Fibroblast of skin of left biceps (primary cell): ENCODE measurements around the gene XPNPEP2.
A peak's percentile ranks its signal among the peaks of the same experiment; 100 is the strongest.

Source experiments
- DNase-seq, 2 experiments: peaks; one replicate each; pipeline ENCODE4 v3.0.0-alpha.2; 2013; ENCODE audit warnings: low read depth in 2 of 2

The XPNPEP2 gene, protein sequence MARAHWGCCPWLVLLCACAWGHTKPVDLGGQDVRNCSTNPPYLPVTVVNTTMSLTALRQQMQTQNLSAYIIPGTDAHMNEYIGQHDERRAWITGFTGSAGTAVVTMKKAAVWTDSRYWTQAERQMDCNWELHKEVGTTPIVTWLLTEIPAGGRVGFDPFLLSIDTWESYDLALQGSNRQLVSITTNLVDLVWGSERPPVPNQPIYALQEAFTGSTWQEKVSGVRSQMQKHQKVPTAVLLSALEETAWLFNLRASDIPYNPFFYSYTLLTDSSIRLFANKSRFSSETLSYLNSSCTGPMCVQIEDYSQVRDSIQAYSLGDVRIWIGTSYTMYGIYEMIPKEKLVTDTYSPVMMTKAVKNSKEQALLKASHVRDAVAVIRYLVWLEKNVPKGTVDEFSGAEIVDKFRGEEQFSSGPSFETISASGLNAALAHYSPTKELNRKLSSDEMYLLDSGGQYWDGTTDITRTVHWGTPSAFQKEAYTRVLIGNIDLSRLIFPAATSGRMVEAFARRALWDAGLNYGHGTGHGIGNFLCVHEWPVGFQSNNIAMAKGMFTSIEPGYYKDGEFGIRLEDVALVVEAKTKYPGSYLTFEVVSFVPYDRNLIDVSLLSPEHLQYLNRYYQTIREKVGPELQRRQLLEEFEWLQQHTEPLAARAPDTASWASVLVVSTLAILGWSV

DNA sequence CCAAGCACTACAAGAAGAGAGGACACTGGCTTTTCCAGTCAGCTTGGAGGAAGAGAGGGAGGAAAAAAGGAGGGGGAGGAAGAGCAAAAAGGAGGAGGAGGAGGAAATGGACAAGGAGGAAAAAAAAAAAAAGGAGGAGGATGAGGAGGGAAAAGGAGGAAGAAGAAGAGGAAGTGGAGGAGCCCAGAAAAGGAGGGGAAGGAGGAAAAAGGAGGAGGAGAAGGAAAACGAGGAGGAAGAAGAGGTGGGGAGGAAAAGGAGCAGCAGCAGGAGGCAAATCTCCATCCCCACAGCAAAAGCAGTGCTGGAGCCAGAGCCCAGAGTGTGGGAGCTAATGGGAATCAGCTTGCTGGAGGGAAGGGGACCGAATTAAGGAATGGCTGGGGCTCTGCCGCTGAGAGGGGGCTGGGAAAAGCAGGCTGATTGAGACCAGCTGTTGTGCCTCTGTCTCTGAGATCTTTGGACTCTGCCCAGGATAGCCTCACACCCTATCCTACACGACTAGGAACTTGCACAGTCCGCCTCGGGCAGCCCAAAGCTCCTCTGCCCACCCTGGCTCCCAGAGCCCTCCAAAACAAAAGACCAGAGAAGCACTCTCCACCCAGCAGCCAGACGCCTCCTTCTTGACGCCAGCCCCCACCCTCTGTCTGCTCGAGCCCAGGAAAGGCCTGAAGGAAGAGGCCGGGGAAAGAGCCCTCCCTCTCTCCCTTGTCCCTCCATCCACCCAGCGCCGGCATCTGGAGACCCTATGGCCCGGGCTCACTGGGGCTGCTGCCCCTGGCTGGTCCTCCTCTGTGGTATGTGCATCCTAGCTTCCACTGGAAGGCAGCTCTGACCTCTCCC is at the start of gene XPNPEP2:
TSS of gene XPNPEP2 (plus strand) at position 514 of the 843 bp plus-strand sequence. CDS start at position 749, 235 bp downstream.
- peak; percentile 54 to 56 for DNase-seq

DNA sequence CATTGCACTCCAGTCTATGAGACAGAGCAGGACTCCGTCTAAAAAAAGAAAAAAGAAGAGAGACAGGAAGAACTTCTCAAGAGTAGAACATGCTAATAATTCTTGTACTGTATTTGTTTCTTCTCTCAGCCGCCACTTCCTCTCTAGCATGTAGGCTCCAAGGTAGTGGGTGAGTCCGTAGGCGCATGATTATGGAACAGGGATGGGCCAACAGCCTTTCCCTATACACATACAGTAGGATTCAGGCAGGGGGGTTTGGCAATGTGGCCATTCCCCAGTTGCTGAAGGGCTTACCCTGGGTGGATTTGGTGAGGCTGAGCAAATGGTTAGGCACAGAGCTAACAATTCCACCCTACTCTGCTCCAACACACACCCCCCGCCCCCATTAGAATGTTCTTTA is 49.0 kb upstream of the XPNPEP2 start:
- DNase-seq: no peak

DNA sequence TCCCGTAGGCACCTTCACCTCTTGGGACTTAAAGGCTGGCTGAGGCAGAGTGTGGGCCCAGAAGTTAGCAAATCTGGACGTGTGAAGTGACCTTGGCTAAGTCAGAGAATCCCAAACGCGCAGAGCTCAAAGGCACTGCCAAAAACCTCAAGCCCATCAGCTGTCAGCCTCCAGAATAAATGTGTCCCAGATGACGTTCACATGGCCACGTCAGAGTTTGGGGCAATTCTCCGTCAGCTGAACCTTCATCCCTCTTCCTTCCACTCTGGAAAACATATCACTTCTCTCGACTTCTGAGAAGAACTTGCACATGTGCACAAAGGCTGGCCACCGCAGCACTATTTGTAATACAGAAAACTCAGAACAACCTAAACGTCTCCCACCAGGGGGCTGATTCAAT is 48.3 kb upstream of the XPNPEP2 start:
- DNase-seq: peak; percentile 45 to 51

DNA sequence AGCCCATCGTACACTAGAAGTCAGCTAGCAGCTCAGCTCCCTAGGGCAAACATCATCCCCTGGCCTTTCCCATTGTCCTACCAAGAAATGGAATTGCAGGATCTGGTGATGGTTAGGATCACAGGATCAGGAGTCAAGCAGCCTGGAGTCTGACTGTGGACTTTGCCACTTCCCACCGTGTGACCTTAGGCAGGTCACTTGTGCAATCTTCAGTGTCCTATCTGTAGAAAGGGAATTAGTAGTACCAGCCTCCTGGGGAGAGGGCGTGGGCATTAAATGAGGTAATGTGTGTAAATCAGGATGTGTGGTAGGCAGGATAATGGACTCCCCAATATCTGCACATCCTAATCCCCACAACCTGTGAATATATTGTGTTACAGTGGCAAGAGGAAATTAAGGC is 45.4 kb upstream of the XPNPEP2 start:
- no peak for DNase-seq

DNA sequence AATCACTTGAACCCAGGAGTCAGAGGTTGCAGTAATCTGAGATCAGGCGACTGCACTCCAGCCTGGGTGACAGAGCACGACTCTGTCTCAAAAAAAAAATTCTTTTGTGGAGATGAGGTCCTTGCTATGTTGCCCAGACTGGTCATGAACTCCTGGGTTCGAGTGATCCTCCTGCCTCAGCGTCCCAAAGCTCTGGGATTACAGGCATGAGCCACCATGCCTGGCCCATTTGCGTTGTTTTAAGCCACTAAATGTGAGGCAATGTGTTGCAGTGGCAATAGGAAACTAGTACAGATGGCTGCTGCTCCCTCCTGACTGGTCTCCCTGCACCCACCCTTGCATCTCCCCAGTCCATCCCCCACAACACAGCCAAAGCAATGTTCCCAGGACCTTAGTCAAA is 44.0 kb upstream of the XPNPEP2 start:
- no peak for DNase-seq

DNA sequence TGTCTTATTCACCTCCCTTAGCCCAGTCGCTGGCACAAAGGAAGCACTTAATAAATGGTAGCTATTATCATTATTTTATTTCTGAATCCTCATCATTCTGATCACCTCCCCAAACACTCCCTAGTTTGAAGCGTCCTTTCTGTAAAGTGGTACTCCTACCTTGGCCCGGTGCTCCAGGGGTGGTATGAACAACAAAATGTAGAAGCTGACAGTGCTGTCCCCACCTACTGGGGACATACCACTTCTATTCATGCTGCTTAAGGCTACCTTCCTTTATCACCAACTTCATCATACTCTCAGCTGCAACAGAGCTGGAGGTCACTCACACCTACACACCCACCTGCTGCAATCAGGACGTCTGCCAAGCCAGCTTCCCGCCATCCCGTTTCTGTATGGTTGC is 43.2 kb upstream of the XPNPEP2 start:
- DNase-seq: no peak

DNA sequence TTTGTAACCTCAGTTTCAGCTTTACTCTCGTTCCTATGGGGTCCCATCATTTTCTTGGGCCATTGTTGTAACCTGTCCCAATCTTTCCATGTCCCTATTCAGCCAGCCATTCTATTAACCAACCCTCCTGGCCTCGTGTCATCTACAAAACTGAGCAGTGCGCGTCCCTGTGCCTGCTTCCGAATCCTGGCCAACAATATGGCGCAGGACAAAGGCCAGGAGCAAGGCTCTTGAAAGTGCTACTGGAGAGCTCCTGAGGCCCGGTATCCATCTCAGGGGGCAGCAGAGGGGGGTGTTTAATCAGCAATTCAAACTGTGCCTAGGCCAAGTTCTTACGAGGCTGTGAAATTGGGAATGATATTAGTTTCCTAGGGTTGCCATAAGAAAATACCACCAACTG is 42.8 kb upstream of the XPNPEP2 start:
- no peak for DNase-seq

DNA sequence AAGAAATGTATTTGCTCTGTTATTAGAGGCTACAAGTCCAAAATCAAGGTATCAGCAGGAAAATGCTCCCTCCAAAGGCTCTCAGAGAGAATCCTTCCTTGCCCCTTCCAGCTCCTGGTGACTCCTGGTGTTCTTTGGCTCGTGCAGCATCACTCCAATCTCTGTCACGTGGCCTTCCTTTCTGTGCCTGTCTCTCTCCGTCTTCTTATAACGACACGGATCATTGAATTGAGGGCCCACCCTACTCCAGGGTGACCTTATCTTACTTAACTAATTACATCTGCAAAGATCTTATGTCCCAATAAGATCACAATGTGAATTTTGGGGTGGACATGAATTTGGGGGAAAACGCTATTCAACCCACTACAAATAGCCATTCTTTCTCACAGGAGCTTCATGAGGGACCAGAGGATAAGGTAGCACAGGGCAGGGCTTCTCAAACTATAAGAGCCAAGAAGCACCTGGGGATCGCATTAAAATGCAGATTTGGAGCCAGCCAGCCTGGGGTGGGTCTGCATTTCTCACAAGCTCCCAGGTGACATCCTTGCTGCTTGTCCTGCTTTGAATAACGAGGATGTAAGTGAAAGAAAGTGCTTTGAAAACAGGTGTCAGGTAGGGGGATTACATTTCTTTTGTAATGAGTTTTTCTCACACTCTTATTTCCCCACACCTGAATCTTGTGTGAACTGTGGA is 42.2 kb upstream of the XPNPEP2 start:
- DNase-seq: no peak

DNA sequence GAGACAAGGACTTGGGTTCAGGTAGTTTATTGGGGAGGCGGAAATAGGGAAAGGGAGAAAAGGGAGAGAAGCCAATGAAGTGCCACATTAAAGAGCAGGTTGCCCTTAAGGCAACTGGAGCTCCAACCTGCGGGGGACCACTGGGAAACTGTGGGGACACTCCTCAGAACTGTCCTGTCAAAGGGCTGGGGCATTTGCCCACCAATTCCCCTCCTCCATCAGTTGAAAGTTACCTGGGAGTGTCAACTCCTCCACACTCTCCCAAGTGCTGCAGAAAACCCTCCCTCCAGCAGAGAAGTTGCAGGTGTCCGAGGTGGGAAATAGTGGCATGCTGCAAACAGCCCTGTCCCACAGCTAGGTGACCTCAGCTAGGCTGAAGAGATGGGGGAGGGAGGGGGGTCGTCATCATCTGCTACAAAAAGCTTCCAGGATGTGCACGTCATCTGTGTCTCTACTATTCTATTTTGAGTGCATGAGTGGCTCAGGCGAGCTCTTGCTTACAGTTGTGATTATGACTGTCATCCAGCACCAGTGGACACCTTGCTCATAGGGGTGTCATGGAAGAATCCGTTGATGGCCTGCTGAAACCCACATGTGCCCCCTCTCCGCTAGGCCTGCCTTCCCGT is 41.5 kb upstream of the XPNPEP2 start:
- no peak for DNase-seq

DNA sequence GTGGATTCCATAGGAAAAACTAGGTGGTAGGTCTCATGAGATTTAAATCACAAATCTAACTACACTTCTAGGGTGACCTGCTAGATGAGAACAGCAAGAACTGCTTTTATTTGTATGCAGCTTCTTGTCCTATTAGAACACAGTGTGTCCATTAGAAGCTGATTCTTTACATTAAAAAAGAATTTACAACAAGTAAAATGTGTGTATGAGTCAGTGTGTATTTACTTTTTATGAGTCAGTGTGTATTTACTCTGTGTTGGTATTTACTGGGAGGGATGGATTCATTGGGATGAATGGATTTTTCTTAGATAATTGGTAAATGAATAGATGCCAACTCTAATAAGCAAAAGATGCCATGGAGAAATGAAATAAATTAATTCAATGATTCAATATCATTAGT is 40.6 kb upstream of the XPNPEP2 start:
- no peak for DNase-seq

DNA sequence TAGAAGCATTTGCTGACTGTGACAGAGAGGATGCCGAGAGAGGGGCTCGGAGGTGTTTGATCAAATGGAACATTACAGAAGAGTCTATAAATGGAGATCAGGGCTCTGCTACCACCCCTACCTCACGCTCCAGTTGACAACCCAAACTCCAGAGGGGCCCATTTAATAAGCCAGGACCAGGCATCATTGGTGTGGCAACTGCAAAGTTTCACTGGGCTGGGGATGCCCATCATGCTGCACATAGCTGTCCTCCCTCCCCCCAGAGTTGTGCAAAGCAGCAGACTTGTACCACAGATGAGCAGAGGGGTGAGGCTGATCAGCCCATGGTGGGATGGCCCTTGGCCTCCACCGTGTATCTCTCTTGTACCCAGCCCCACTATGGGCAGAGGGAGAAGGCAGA is 38.2 kb upstream of the XPNPEP2 start:
- no peak for DNase-seq

DNA sequence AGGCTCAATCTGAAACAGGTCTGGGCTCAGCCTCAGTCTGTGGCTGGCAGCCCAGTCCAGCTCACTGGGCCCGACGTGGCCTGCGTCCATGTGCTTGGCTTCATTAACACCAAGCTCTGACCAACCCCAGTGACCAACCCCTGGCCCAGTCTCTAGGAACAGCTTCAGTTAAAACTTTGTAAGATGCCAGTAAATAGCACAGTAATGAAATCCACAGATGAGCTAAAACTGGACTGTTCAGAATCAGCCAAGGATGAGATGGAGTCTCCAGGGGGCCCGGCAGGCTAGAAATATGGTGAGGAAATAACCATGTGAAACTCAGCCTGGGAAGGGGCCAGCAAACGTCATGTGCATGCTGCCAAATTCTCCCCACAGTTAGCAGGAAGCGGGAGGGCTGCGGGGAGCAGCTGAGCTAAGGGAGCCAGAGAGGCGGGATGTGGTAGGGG is 37.1 kb upstream of the XPNPEP2 start:
- DNase-seq: peak; percentile 62 to 63

DNA sequence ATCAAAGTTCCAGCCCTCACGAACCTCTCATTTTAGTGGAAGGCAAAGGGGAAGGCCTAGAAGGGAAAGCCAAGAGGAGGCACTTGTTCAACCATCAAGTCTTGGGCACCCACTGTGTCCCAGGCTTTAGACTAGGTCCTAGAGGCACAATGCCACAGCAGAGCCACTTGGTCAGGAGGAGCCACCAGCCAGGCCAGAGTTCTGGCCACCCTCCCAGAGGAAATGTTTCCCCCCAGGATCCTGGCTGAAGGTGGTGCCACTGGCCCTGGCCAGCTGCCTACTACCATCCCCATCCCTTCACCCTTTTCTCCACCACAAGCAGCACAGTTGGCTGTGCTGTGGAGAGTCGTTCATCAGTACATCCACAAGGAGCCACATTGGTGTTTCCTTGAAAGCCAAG is 34.3 kb upstream of the XPNPEP2 start:
- DNase-seq: no peak

DNA sequence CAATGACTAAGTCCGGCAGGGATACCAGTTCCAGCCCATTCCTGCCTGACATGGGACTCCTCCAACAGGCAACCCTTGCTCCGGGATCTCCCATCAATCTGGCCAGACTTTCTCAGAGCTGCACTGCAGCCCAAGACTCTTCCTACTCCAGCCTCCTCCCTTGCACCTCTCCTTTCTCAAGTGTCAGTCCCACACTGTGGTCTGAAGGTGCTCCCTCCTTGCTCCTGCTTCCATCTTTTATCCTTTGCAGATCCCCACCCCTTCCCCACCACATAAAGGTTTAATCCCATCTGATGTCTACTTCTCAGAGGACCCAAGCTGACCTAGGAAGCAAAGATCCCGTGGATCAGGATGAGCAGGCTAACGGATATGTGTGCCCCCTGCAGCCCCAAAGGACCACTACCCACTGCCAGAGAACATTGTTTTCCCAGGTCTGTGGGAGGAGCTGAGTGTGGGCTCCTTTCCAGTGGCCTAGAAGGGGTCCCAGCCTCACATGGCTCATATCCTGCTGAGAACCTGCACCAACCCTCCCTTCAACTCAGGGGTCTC is 33.3 kb upstream of the XPNPEP2 start:
- no peak for DNase-seq

DNA sequence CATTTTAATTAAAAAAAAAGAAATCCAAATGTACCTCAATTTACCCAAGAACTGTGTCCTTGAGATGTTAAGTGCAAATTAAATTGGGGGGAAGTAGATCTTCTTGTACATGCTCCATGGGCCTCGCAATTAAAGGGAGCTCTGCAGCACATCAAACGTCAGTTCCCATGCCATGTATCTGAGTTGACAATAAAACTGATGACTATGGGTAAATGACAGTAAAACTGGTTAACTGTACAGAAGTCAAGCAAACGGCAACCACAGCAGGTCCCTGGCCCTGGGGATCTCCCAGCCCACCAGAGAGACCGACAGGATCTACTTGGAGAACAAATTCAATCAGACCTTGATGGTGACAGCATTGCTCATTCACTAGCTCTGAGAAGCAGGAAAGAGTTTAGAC is 32.8 kb upstream of the XPNPEP2 start:
- DNase-seq: no peak

DNA sequence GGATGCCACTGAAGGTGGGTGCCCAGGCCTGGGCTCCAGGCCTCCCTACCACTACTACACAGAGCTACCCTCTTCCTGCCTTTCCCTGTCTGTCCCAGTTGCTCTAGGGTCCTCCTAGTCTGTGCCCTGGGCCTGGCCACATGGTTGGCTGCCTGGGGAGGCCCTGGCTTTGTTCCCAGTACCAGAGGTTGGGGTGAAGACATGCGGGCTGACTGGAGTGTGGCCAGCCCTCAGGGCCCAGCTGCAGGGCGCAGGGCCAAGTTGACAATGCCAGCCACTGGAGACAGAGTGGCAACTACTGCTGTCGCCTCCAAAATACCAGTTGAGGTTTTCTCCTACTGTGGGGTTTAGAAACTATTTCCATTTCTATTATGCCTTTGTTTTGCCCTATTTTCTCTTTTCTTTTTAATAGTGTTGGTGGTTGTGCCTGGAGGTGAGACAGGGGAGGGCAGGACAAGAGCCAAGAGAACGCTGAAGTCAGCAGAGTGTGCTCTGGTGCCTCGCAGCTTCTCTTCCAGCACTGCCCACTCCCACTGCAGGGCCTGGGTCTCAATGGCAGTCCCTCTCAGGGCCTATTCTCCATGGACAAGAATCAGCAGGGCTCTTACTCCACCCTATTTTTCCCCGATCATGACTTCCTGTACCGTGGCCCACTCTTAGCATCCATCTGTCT is 32.2 kb upstream of the XPNPEP2 start:
- no peak for DNase-seq

DNA sequence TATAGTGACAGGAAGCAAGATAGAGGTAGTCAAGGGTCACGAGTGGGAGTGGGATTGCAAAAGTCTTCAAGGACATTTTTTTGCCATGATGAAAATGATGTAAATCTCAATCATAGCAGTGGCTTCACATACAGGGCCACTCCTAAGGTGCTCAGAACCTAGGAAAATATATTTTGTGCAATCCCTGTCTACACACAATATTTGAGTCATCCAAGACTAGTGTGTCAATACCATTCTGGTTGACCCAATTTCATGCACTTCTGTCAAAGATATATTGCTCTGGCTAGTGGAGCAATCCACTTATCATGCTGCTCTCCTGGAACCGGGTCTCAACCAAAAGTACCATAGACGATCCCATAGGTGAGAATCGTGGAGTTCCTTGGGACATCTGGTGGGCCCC is 24.2 kb upstream of the XPNPEP2 start:
- no peak for DNase-seq

DNA sequence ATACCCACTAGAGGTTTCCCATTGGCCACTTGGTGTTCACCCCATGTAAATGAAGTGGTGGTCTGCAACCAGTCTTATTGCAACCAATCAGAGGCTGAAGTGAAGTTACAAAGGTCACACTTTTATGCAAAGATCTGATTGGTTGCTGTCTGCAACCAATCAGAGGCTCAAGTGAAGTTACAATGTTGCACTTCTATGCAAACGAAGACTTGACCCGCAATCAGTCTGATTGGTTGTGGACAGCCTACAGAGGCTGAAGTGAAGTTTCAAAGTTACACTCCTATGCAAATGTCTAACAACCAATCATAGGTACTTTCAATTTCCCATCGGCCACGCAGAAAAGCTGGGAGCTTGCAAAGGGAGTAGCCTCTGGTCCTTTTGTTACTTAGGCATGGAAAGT is 22.3 kb upstream of the XPNPEP2 start:
- no peak for DNase-seq

DNA sequence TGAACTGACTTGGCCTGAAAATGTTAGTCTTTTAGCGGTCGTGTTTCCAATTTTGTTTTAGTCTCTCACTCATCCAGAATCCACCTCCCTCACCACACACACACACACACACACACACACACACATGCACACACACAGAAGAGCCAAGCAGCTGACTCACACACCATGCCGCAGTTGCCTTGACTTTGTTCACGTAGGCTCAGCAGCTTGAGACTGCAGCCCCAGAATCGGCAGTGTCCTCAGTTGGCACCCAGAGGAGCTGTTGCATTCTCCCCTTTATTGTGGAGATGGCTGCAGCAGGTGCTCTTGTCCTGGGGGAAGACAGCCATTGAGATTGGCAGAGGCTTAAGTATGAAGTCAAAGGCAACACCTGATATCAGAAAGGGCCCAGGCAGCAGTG is 20.9 kb upstream of the XPNPEP2 start:
- peak; percentile 48 to 56 for DNase-seq

DNA sequence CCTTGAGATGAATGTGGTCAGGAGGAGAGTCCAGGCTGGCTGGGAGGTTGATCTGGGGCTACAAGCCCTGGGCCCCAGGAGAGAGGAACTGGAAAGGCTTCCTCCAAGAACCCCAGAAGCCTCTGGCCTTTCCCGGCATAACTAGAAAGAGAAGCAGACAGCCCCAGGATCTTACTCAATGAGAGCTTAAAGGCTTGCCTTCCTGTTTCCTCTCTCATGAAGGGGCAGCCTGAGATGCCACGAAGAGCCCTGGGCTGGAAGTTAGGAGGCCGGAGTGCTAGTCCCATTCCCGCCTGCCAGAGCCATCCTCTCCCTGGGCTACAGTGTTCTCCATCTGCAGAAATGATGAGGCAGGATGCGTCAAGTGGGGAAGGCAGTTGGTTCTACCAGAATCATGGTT is 20.1 kb upstream of the XPNPEP2 start:
- DNase-seq: no peak
